AG09319 (cell line): Measurements from ENCODE around the gene ASB6.
"Not testable (repeated sequence)": the region's sequence is repeated elsewhere in the genome, so short reads cannot be mapped to it uniquely, and the experiment has no call there.

Source experiments
- DNase-seq: peaks from one replicate; pipeline ENCODE4 v3.0.0-alpha.2; 2010; ENCODE audit warnings: low read depth; ENCODE audit errors: extremely low read depth
- CTCF ChIP-seq: IDR thresholded peaks from 2 replicates; pipeline ENCODE4 v1.5.1; 2011; ENCODE audit warnings: low read depth, mild to moderate bottlenecking, inconsistent platforms, low read length, moderate library complexity

The ASB6 gene

GRCh38 chr9:129667850-129668249, 25.9 kb upstream of the ASB6 start:
- no peak for DNase-seq

GRCh38 chr9:129667378-129667777, 25.4 kb upstream of the ASB6 start:
- TF ChIP-seq CTCF: no peak
- DNase-seq: no peak

More at GRCh38 chr9:129667850-129668249, 25.9 kb upstream of the ASB6 start:
- peak; percentile 40 for TF ChIP-seq CTCF

- DNase-seq: no peak
- no peak for TF ChIP-seq CTCF
Measured at GRCh38 chr9:129666575-129666974, 24.6 kb upstream of the ASB6 start.

- DNase-seq: no peak
- TF ChIP-seq CTCF: no peak
Measured at GRCh38 chr9:129665814-129666520, 24.0 kb upstream of the ASB6 start.

GRCh38 chr9:129665389-129665775, 23.4 kb upstream of the ASB6 start, which contains the start of gene PRRX2:
Gene PRRX2, plus strand, starts transcription at chr9:129665647. Its CDS starts 221 bp downstream, at chr9:129665868.
- DNase-seq: no peak
- TF ChIP-seq CTCF: no peak

GRCh38 chr9:129664746-129665388, 22.9 kb upstream of the ASB6 start:
- TF ChIP-seq CTCF: no peak
- no peak for DNase-seq

- DNase-seq: not testable (repeated sequence)
Measured at GRCh38 chr9:129662239-129662638, 20.3 kb upstream of the ASB6 start.
